HG03442 (cell line): ENCODE measurements around the gene COMMD1.

ENCODE experiments used
- ATAC-seq: cut with Tn5 transposase; IDR thresholded peaks from one replicate; pipeline ENCODE4 v1.9.1; 2021; ENCODE audit warnings: mild to moderate bottlenecking, moderate library complexity; ENCODE audit not compliant: unreplicated experiment

COMMD1 gene

GRCh38 chr2:62163106-62163831, 257.8 kb downstream of the COMMD1 start:
- no peak for ATAC-seq

GRCh38 chr2:62163834-62164233, 258.4 kb downstream of the COMMD1 start:
- ATAC-seq = no peak

GRCh38 chr2:62175728-62176127, 270.3 kb downstream of the COMMD1 start:
- no peak for ATAC-seq

GRCh38 chr2:62176801-62177200, 271.3 kb downstream of the COMMD1 start:
- no peak for ATAC-seq

- no peak for ATAC-seq
Measured at GRCh38 chr2:62177392-62178049, 272.0 kb downstream of the COMMD1 start.

GRCh38 chr2:62178741-62179271, 273.3 kb downstream of the COMMD1 start:
- no peak for ATAC-seq

- ATAC-seq = no peak
Measured at GRCh38 chr2:62180975-62181374, 275.5 kb downstream of the COMMD1 start.

- no peak for ATAC-seq
Measured at GRCh38 chr2:62181843-62182242, 276.4 kb downstream of the COMMD1 start.

- no peak for ATAC-seq
Measured at GRCh38 chr2:62184512-62185230, 279.2 kb downstream of the COMMD1 start.
